WI38 (cell line): Measurements from ENCODE around the gene SMCHD1.

Experiments used
- H3K4me3 ChIP-seq: 2 replicates; pipeline ENCODE4 v1.5.1; 2011; ENCODE audit warnings: low read depth, mild to moderate bottlenecking, control low read depth, low read length
- TF ChIP-seq, protein P1 (sequence below): IDR thresholded peaks from 2 replicates; pipeline ENCODE4 v1.5.1; 2012; ENCODE audit warnings: low read depth, mild to moderate bottlenecking, control low read depth, low read length

Gene SMCHD1

DNA sequence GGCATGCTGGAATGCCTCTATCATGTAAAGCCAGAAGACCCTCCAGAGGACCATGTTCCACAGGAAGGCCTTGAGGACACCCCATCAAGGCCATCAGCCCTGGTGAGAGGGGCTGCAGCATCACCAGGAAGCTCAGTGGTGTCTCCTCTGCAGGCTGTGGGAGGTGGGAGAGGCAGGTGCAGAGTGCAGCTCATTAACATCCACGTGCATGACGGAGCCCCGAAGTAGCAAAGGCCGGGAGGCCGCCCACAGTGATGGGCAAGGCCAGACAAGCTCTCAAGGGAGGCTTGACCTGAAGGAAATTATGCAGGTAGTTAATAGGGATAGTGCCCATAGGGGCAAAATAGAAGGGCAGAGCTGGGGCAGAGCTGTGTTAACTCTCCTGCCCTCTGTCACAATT lies 30.3 kb upstream of the SMCHD1 start:
- H3K4me3 ChIP-seq = no peak overlapping the region
- TF ChIP-seq, protein P1, sequence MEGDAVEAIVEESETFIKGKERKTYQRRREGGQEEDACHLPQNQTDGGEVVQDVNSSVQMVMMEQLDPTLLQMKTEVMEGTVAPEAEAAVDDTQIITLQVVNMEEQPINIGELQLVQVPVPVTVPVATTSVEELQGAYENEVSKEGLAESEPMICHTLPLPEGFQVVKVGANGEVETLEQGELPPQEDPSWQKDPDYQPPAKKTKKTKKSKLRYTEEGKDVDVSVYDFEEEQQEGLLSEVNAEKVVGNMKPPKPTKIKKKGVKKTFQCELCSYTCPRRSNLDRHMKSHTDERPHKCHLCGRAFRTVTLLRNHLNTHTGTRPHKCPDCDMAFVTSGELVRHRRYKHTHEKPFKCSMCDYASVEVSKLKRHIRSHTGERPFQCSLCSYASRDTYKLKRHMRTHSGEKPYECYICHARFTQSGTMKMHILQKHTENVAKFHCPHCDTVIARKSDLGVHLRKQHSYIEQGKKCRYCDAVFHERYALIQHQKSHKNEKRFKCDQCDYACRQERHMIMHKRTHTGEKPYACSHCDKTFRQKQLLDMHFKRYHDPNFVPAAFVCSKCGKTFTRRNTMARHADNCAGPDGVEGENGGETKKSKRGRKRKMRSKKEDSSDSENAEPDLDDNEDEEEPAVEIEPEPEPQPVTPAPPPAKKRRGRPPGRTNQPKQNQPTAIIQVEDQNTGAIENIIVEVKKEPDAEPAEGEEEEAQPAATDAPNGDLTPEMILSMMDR = no peak

- H3K4me3 ChIP-seq = no peak overlapping the region
- TF ChIP-seq, protein P1 = no peak
Observed at GRCh38 chr18:2627821-2628276, 27.7 kb upstream of the SMCHD1 start.

- TF ChIP-seq, protein P1 = no peak
- H3K4me3 ChIP-seq = no peak overlapping the region
Observed at GRCh38 chr18:2629003-2629402, 26.5 kb upstream of the SMCHD1 start.

- no peak overlapping the region for H3K4me3 ChIP-seq
- TF ChIP-seq, protein P1 = no peak
Observed at GRCh38 chr18:2635586-2635985, 19.9 kb upstream of the SMCHD1 start.

GRCh38 chr18:2636126-2636631 lies 19.3 kb upstream of the SMCHD1 start:
- no peak overlapping the region for H3K4me3 ChIP-seq

GRCh38 chr18:2641638-2642037 lies 13.9 kb upstream of the SMCHD1 start:
- H3K4me3 ChIP-seq = peak overlapping the region; percentile 34

More at GRCh38 chr18:2636126-2636631, 19.3 kb upstream of the SMCHD1 start:
- TF ChIP-seq, protein P1 = no peak

GRCh38 chr18:2642771-2643170 lies 12.8 kb upstream of the SMCHD1 start:
- TF ChIP-seq, protein P1 = no peak
- no peak overlapping the region for H3K4me3 ChIP-seq

More at GRCh38 chr18:2641638-2642037, 13.9 kb upstream of the SMCHD1 start:
- TF ChIP-seq, protein P1 = no peak
